Activated T-helper 2 cell treated with anti-CD3 and anti-CD28 coated beads, Interferon-gamma antibody, Interleukin-2, Interleukin-4, amounts not matched to agents 10 μg/mL and 5 μg/mL and 100 μg/mL, durations not matched to agents 14 hours and 24 hours and 36 hours (primary cell): ENCODE results near the gene PNMA8A. TPM values are rescaled to one million over a fixed set of nuclear protein-coding genes. Genes with fewer than 3 reads are reported as not detected.

ENCODE experiments used
- DNase-seq: peaks from one replicate; pipeline ENCODE4 v3.0.0; 2021; ENCODE audit warnings: low spot score
- H3K27ac Mint-ChIP-seq: one replicate; pipeline ENCODE4 v1.8.0; 2021; ENCODE audit warnings: mixed read lengths
- H3K27me3 Mint-ChIP-seq: one replicate; pipeline ENCODE4 v1.8.0; 2021; ENCODE audit warnings: low read depth, mixed read lengths
- H3K36me3 Mint-ChIP-seq: one replicate; pipeline ENCODE4 v1.8.0; 2021; ENCODE audit warnings: low read depth, mixed read lengths
- H3K4me1 Mint-ChIP-seq: one replicate; pipeline ENCODE4 v1.8.0; 2021; ENCODE audit warnings: low read depth, mixed read lengths
- H3K4me3 Mint-ChIP-seq: one replicate; pipeline ENCODE4 v1.8.0; 2021; ENCODE audit warnings: low read depth, mild to moderate bottlenecking, moderate library complexity, mixed read lengths
- H3K9me3 Mint-ChIP-seq: one replicate; pipeline ENCODE4 v1.8.0; 2021; ENCODE audit warnings: mixed read lengths
- intact Hi-C: fragments of 100-400 bp; cut with micrococcal nuclease; formaldehyde crosslinking; loops from one replicate; pipeline ENCODE4 v1.15.1; 2023
- total RNA-seq: library from RNA; stranded (reverse); gene quantifications from 2 replicates; pipeline ENCODE4 v1.2.3, GENCODE V29; 2022

PNMA8A gene
- not detected in 2 replicates for total RNA-seq

- H3K27me3 Mint-ChIP-seq = peaks cover 41% of the 10 kb centered on the region
Measured at GRCh38 chr19:46471116-46471733, at the start of gene PNMA8A. TSS of gene PNMA8A (minus strand) at chr19:46471563. CDS start at chr19:46471035, 528 bp downstream.

GRCh38 chr19:46520616-46521015, 49.3 kb upstream of the PNMA8A start:
- H3K4me3 Mint-ChIP-seq = no peak overlapping the region
- H3K4me1 Mint-ChIP-seq = peaks cover 33% of the 10 kb centered on the region
- intact Hi-C loops = no loop called here
- H3K36me3 Mint-ChIP-seq = peaks cover 18% of the 10 kb centered on the region
- no peak for DNase-seq
- H3K9me3 Mint-ChIP-seq = peaks cover 25% of the 10 kb centered on the region
- no peak overlapping the region for H3K27ac Mint-ChIP-seq
- H3K27me3 Mint-ChIP-seq = no peaks in the 10 kb centered on the region

More at GRCh38 chr19:46471116-46471733, at the start of gene PNMA8A:
- no peak within 1 kb of the TSS for H3K4me3 Mint-ChIP-seq
- H3K9me3 Mint-ChIP-seq = no peaks in the 10 kb centered on the region
- intact Hi-C loops = no loop called here
- no peak for DNase-seq
- peaks cover 3% of the 10 kb centered on the region for H3K4me1 Mint-ChIP-seq
- H3K36me3 Mint-ChIP-seq = no peaks in the 10 kb centered on the region
- H3K27ac Mint-ChIP-seq = no peak within 1 kb of the TSS

- Mint-ChIP-seq H3K27me3 (peaks cover 11% of the 10 kb centered on the region), H3K9me3 (no peaks in the 10 kb centered on the region), H3K27ac (no peak overlapping the region), H3K4me3 (no peak overlapping the region), H3K36me3 (no peaks in the 10 kb centered on the region), H3K4me1 (peaks cover 32% of the 10 kb centered on the region)
- DNase-seq = no peak
- intact Hi-C loops = no loop called here
Measured at GRCh38 chr19:46517471-46517870, 46.1 kb upstream of the PNMA8A start.

GRCh38 chr19:46515879-46516350, 44.6 kb upstream of the PNMA8A start:
- Mint-ChIP-seq H3K9me3 (no peaks in the 10 kb centered on the region), H3K4me3 (no peak overlapping the region), H3K27me3 (peaks cover 22% of the 10 kb centered on the region), H3K36me3 (no peaks in the 10 kb centered on the region), H3K27ac (no peak overlapping the region), H3K4me1 (peaks cover 25% of the 10 kb centered on the region)
- no peak for DNase-seq
- intact Hi-C loops = loop anchor here (1.0 kb wide), 1 partner anchor 26 kb away; no protein-coding TSS in a partner anchor

GRCh38 chr19:46515290-46515609, 43.9 kb upstream of the PNMA8A start:
- H3K4me1 Mint-ChIP-seq = peaks cover 20% of the 10 kb centered on the region
- intact Hi-C loops = no loop called here
- H3K4me3 Mint-ChIP-seq = no peak overlapping the region
- H3K27ac Mint-ChIP-seq = no peak overlapping the region
- no peaks in the 10 kb centered on the region for H3K36me3 Mint-ChIP-seq
- peaks cover 24% of the 10 kb centered on the region for H3K27me3 Mint-ChIP-seq
- no peaks in the 10 kb centered on the region for H3K9me3 Mint-ChIP-seq
- DNase-seq = no peak

GRCh38 chr19:46514589-46515289, 43.4 kb upstream of the PNMA8A start:
- Mint-ChIP-seq H3K4me1 (peaks cover 17% of the 10 kb centered on the region), H3K9me3 (no peaks in the 10 kb centered on the region), H3K36me3 (no peaks in the 10 kb centered on the region), H3K27me3 (peaks cover 24% of the 10 kb centered on the region), H3K4me3 (no peak overlapping the region), H3K27ac (no peak overlapping the region)
- DNase-seq = no peak
- intact Hi-C loops = no loop called here

GRCh38 chr19:46513461-46514236, 42.3 kb upstream of the PNMA8A start:
- intact Hi-C loops = loop anchor here (2.0 kb wide), 2 partner anchors 111 to 119 kb away; no protein-coding TSS in a partner anchor
- H3K9me3 Mint-ChIP-seq = no peaks in the 10 kb centered on the region
- peaks cover 13% of the 10 kb centered on the region for H3K4me1 Mint-ChIP-seq
- no peaks in the 10 kb centered on the region for H3K36me3 Mint-ChIP-seq
- peaks cover 24% of the 10 kb centered on the region for H3K27me3 Mint-ChIP-seq
- DNase-seq = peak; percentile 67
- no peak overlapping the region for H3K27ac Mint-ChIP-seq
- H3K4me3 Mint-ChIP-seq = no peak overlapping the region

- Mint-ChIP-seq H3K9me3 (no peaks in the 10 kb centered on the region), H3K4me1 (peaks cover 13% of the 10 kb centered on the region), H3K36me3 (no peaks in the 10 kb centered on the region), H3K4me3 (no peak overlapping the region), H3K27me3 (peaks cover 28% of the 10 kb centered on the region), H3K27ac (no peak overlapping the region)
- DNase-seq = no peak
- intact Hi-C loops = no loop called here
Measured at GRCh38 chr19:46511237-46511636, 39.9 kb upstream of the PNMA8A start.

GRCh38 chr19:46508206-46508605, 36.8 kb upstream of the PNMA8A start:
- Mint-ChIP-seq H3K27me3 (peaks cover 24% of the 10 kb centered on the region), H3K36me3 (no peaks in the 10 kb centered on the region)

GRCh38 chr19:46503848-46504453, 32.6 kb upstream of the PNMA8A start:
- no peaks in the 10 kb centered on the region for H3K4me1 Mint-ChIP-seq
- no peaks in the 10 kb centered on the region for H3K9me3 Mint-ChIP-seq
- H3K27me3 Mint-ChIP-seq = peaks cover 26% of the 10 kb centered on the region
- DNase-seq = no peak
- H3K36me3 Mint-ChIP-seq = no peaks in the 10 kb centered on the region
- intact Hi-C loops = no loop called here
- H3K27ac Mint-ChIP-seq = no peak overlapping the region
- no peak overlapping the region for H3K4me3 Mint-ChIP-seq

More at GRCh38 chr19:46508206-46508605, 36.8 kb upstream of the PNMA8A start:
- no peak for DNase-seq
- intact Hi-C loops = no loop called here
- H3K9me3 Mint-ChIP-seq = no peaks in the 10 kb centered on the region
- no peak overlapping the region for H3K27ac Mint-ChIP-seq
- H3K4me3 Mint-ChIP-seq = no peak overlapping the region
- peaks cover under 1% of the 10 kb centered on the region for H3K4me1 Mint-ChIP-seq

- Mint-ChIP-seq H3K27me3 (peaks cover 31% of the 10 kb centered on the region), H3K4me3 (no peak overlapping the region), H3K9me3 (no peaks in the 10 kb centered on the region), H3K27ac (no peak overlapping the region), H3K36me3 (no peaks in the 10 kb centered on the region), H3K4me1 (no peaks in the 10 kb centered on the region)
- intact Hi-C loops = no loop called here
- no peak for DNase-seq
Measured at GRCh38 chr19:46502891-46503290, 31.5 kb upstream of the PNMA8A start.

- Mint-ChIP-seq H3K9me3 (no peaks in the 10 kb centered on the region), H3K36me3 (no peaks in the 10 kb centered on the region), H3K4me1 (no peaks in the 10 kb centered on the region), H3K27me3 (peaks cover 45% of the 10 kb centered on the region), H3K27ac (no peak overlapping the region), H3K4me3 (no peak overlapping the region)
- intact Hi-C loops = no loop called here
- DNase-seq = no peak
Measured at GRCh38 chr19:46499692-46500091, 28.3 kb upstream of the PNMA8A start.
